GM12891 (cell line): Measurements from ENCODE around the gene RND2.

Experiments
- POLR2A ChIP-seq: IDR thresholded peaks from 2 replicates; pipeline ENCODE4 v1.6.1; 2011; ENCODE audit warnings: low read depth, low read length, control low read depth
- POU2F2 ChIP-seq: IDR thresholded peaks from 2 replicates; pipeline ENCODE4 v1.6.1; 2011; ENCODE audit warnings: low read depth, mild to moderate bottlenecking, control low read depth, low read length, moderate library complexity
- SPI1 ChIP-seq: IDR thresholded peaks from 2 replicates; pipeline ENCODE4 v1.6.1; 2011; ENCODE audit warnings: low read depth, low read length, control low read depth
- TAF1 ChIP-seq: IDR thresholded peaks from 2 replicates; pipeline ENCODE4 v1.6.1; 2011; ENCODE audit warnings: low read depth, low read length, control low read depth

GRCh38 chr17:43030137-43030767, 5.2 kb downstream of the RND2 start:
- no peak for TF ChIP-seq TAF1
- no peak for TF ChIP-seq SPI1
- TF ChIP-seq POLR2A = no peak
- TF ChIP-seq POU2F2 = no peak
